GM19099 (cell line): ENCODE results near the gene SEC16A.

Experiments used
- POLR2A ChIP-seq: IDR thresholded peaks from 3 replicates; pipeline ENCODE4 v1.6.1; 2011; ENCODE audit warnings: low read depth; ENCODE audit not compliant: insufficient read length; ENCODE audit errors: extremely low read depth

SEC16A gene

DNA sequence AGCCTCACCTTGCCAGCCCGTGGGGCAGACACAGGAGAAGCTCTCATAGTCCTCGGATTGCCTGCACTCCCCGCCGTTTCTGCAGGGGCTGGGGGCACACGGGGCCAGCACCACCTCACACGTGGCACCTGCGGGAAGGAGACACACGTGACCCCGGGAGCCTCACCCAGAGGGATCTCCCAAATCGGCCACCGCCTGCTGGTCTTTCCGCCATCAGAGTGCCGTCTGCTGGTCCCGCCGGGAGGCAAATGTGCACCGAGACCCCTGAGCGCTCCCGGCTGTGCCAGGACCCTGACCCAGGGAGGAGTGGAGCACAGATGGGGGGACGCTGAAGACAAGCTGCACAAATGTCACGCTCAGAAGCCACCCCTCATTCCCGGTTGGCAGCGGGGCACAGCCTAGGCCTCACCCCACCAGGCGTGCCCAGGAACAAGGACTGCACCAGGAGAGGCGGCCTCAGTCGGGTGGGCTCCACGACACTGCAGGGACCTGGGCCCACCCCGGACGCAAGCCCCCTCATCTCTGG is 28.4 kb upstream of the SEC16A start:
- TF ChIP-seq POLR2A = no peak

- TF ChIP-seq POLR2A = no peak
These were observed 27.7 kb upstream of the SEC16A start for GRCh38 chr9:136510561-136510960.

DNA sequence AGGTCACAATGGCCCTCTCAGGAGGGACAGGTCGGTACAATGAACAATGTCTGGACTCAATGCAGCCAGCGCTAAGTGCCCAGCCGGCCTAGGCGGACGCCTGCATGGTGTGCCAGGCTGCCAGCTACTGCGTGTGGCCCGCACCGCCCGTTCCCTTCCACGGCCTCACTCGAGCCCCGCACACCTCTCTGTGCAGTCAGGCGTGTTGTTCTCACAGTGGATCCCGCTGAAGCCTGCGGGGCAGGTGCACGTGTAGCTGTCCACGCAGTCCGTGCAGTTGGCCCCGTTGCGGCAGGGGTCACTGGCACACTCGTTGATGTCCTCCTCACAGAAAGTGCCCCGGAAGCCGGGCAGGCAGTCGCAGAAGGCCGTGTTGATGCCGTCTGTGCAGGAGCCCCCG is 26.7 kb upstream of the SEC16A start:
- TF ChIP-seq POLR2A = no peak

- no peak for TF ChIP-seq POLR2A
These were observed 26.1 kb upstream of the SEC16A start for GRCh38 chr9:136508729-136509500.

- TF ChIP-seq POLR2A = no peak
These were observed 25.1 kb upstream of the SEC16A start for GRCh38 chr9:136507992-136508375.

DNA sequence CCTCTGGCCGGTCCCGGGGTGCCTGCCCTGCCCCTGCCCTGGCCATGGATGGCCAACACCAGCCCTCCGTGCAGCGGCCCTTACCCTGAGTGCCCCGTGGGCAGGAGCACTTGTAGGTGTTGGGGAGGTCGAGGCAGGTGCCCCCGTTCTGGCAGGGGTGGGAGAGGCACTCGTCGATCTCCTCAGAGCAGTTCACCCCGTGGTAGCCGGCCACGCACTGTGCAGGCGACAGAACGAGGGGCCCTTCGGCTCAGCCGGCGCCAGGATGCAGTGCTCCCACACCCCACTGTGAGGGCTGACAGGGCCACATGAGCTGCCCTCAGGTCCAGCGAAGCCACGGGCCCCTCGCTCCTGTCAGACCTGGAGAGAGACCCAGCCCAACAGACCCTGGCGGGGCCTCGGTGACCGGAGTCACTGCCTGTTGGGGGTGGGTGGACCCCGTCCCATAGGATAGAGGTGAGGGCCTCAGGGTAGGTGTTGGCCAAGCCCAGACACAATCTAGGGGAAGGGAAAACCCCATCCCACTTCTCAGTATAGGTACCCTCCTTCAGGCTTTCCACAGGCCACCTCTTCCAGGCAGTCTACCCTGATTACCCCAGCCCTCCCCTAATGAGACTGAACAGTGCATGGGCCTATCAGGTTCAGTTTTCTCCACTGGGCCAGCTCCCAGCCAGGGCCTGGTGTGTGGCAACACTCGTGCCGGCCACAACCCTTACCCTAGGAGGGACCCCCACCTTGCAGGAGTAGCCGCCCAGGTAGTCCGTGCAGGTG is 24.6 kb upstream of the SEC16A start:
- no peak for TF ChIP-seq POLR2A

- no peak for TF ChIP-seq POLR2A
These were observed 23.6 kb upstream of the SEC16A start for GRCh38 chr9:136506425-136506824.

GRCh38 chr9:136505406-136506403 is 22.9 kb upstream of the SEC16A start:
- TF ChIP-seq POLR2A = no peak

- TF ChIP-seq POLR2A = no peak
These were observed 21.9 kb upstream of the SEC16A start for GRCh38 chr9:136504512-136505348.

DNA sequence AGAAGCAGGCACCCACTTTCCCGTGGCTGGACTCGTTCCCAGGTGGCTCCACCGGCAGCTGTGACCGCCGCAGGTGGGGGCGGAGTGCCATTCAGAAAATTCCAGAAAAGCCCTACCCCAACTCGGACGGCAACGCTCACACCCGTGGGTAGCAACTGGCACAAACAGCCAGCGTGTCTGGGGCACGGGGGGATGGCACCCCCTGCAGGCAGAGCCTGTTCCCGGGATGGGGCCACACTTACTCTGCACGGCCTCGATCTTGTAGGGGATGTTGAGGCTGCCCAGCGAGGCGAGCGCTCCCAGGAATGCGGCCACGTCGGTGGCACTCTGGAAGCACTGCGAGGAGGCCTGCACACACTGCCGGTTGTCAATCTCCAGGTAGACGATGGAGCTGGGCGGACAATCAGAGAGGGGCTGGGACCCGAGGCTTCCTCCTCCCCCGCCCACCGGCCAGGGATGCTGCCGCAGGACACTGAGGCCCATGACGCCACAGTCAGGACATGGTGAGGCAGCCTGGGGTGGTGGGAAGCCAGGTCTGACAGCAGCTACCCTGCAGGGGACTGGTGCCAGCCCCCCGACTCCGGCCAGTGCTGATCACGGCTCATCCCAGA is 20.2 kb upstream of the SEC16A start:
- TF ChIP-seq POLR2A = no peak

DNA sequence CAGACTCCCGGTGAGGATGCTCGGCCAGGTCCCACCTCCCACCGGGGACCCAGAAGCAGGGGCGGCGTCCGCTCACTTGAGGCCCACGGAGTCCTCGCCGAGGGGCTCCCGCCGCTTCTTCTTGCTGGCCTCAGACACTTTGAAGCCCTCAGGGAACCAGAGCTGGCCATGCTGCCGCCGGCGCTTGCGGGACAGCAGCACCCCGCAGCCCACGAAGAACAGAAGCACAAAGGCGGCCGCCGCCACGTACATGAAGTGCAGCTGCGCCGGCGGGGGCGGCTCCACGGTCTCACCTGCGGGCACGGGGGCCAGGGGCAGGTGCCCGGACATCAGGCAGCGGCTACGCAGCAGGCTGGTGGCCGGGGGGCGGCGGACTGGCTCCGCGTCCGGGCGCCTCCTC is 19.4 kb upstream of the SEC16A start:
- no peak for TF ChIP-seq POLR2A

DNA sequence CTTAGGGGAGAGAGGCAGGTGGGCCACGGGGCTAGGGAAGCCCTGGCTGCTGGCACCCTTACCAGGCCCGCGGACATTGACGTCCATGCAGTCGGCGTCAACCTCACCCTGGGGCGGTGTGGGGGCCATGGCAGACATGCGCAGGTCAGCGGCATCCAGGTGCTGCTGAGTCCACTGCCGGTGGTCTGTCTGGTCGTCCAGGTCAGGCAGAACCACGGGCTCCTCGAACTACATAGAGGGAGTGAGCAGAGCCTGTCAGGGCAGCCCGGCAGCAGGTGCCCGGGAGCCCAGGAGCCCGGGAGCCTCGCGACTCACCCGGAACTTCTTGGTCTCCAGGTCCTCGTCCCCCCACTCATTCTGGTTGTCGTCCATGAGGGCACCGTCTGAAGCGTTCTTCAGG is 18.8 kb upstream of the SEC16A start:
- TF ChIP-seq POLR2A = no peak
